ENCODE measurements around the gene OR2V2. TPM values are rescaled to one million over a fixed set of nuclear protein-coding genes. Genes with fewer than 3 reads are reported as not detected.
"Not testable (repeated sequence)": the region's sequence is repeated elsewhere in the genome, so short reads cannot be mapped to it uniquely, and the experiment has no call there.

Gene OR2V2
- polyA plus RNA-seq, 1 experiment = not detected

GRCh38 chr5:181156758-181157157, 9.4 kb downstream of the OR2V2 start:
- POLR2A ChIA-PET = no interaction called here
- no peak for TF ChIP-seq CTCF (IDR thresholded peaks at IDR 0.05; ENCODE audit: low read depth, low read length)
- peaks cover 2% of the 10 kb centered on the region for H3K27me3 ChIP-seq (ENCODE audit: control insufficient read depth, insufficient read depth, low read length)
- H3K27ac ChIP-seq (ENCODE audit: low read depth, low read length) = no peak overlapping the region
- CTCF ChIA-PET = interaction anchor here (0.6 to 1.1 kb wide), 2 partner anchors 46 to 1074 kb away, joined by 4 read pairs; no protein-coding TSS in a partner anchor
- H3K9me3 ChIP-seq (ENCODE audit: control insufficient read depth, insufficient read depth, low read length) = peaks cover 3% of the 10 kb centered on the region; the same call in 1 of the 2 replicates
- no peak for DNase-seq (ENCODE audit: low read depth, low spot score)
- H3K4me3 ChIP-seq (ENCODE audit: low read depth, low read length) = no peak overlapping the region

DNA sequence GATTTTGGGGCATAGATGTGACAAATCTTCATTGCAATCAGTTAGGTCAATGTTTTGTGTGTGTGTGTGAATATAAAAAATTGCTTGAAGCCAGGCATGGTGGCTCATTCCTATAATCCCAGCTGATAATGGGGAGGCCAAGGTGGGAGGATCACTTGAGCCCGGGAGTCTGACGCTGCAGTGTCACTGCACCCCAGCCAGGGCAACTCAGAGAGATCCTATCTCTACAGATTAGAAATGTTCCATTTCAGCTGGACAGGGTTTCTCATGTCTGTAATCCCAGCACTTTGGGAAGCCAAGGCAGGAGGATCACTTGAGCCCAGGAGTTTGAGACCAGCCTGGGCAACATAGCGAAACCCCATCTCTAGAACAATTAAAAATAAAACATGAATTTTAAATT, 11.5 kb downstream of the OR2V2 start:
- POLR2A ChIA-PET = no interaction called here
- no peaks in the 10 kb centered on the region; the same call in 1 of the 2 replicates for H3K9me3 ChIP-seq (ENCODE audit: control insufficient read depth, insufficient read depth, low read length)
- CTCF ChIA-PET = interaction anchor here (0.6 to 2.0 kb wide), 8 partner anchors 10 to 480 kb away, joined by 3 to 7 read pairs (median 4); no protein-coding TSS in a partner anchor
- H3K27ac ChIP-seq (ENCODE audit: low read depth, low read length) = no peak overlapping the region
- no peak for DNase-seq (ENCODE audit: low read depth, low spot score)
- H3K4me3 ChIP-seq (ENCODE audit: low read depth, low read length) = no peak overlapping the region
- no peak for TF ChIP-seq CTCF (IDR thresholded peaks at IDR 0.05; ENCODE audit: low read depth, low read length)
- H3K27me3 ChIP-seq (ENCODE audit: control insufficient read depth, insufficient read depth, low read length) = peaks cover 2% of the 10 kb centered on the region

GRCh38 chr5:181159286-181160151, 12.1 kb downstream of the OR2V2 start:
- Histone ChIP-seq H3K27ac (ENCODE audit: low read depth, low read length) (peak overlapping the region; percentile 90), H3K4me3 (ENCODE audit: low read depth, low read length) (no peak overlapping the region), H3K9me3 (ENCODE audit: control insufficient read depth, insufficient read depth, low read length) (no peaks in the 10 kb centered on the region; the same call in 1 of the 2 replicates), H3K27me3 (ENCODE audit: control insufficient read depth, insufficient read depth, low read length) (peaks cover 2% of the 10 kb centered on the region)
- POLR2A ChIA-PET = no interaction called here
- peak; percentile 38 for DNase-seq (ENCODE audit: low read depth, low spot score)
- TF ChIP-seq CTCF (IDR thresholded peaks at IDR 0.05; ENCODE audit: low read depth, low read length) = peak; percentile 94
- CTCF ChIA-PET = interaction anchor here (0.9 to 2.0 kb wide), 8 partner anchors 9 to 375 kb away, joined by 3 to 8 read pairs (median 4); no protein-coding TSS in a partner anchor

DNA sequence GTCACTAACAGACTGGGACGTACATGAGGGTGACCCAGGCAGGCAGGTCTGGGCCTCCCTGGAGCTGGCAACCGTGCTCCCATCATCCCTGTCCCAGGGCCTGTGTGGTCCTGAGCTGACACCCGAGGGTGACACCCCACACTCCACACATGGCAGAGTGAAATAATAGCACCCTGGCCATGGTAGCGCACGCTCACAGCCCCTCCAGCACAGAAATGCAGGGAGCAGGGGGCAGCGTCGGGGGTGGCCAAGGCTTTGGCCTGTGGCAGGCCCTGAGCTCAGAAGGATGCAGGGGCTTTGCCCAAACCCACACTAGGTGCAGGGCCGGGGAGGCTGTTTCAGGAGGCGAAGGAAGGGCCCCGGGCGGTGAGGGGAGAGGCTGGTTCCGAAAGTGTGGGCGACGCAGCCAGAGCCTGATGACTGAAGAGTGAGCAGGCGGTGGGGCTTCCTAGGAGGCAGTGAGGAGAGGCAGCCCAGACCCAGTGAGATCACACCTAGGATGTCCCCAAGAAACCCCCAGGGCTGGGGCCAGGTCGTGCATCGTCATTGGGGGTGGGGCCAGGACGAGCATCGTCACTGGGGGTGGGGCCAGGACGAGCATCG, 12.9 kb downstream of the OR2V2 start:
- CTCF ChIA-PET = interaction anchor here (1.1 to 1.9 kb wide), 4 partner anchors 23 to 376 kb away, joined by 3 to 8 read pairs (median 4); no protein-coding TSS in a partner anchor
- peak overlapping the region; percentile 49 for H3K4me3 ChIP-seq (ENCODE audit: low read depth, low read length)
- no peaks in the 10 kb centered on the region; the same call in 1 of the 2 replicates for H3K9me3 ChIP-seq (ENCODE audit: control insufficient read depth, insufficient read depth, low read length)
- H3K27me3 ChIP-seq (ENCODE audit: control insufficient read depth, insufficient read depth, low read length) = peaks cover 2% of the 10 kb centered on the region
- H3K27ac ChIP-seq (ENCODE audit: low read depth, low read length) = peak overlapping the region; percentile 90
- no peak for TF ChIP-seq CTCF (IDR thresholded peaks at IDR 0.05; ENCODE audit: low read depth, low read length)
- DNase-seq (ENCODE audit: low read depth, low spot score) = no peak
- POLR2A ChIA-PET = no interaction called here

- H3K9me3 ChIP-seq (ENCODE audit: control insufficient read depth, insufficient read depth, low read length); DNase-seq (ENCODE audit: low read depth, low spot score); H3K27me3 ChIP-seq (ENCODE audit: control insufficient read depth, insufficient read depth, low read length); POLR2A ChIA-PET: not testable (repeated sequence)
- peak overlapping the region; percentile 80 for H3K27ac ChIP-seq (ENCODE audit: low read depth, low read length)
- H3K4me3 ChIP-seq (ENCODE audit: low read depth, low read length) = peak overlapping the region; percentile 35; the same call in 1 of the 2 replicates
- CTCF ChIA-PET = interaction anchor here (1.2 to 1.9 kb wide), 2 partner anchors 24 to 376 kb away, joined by 4 to 8 read pairs; no protein-coding TSS in a partner anchor
Observed at GRCh38 chr5:181160755-181161533, 13.6 kb downstream of the OR2V2 start.

Measured in AG04450 (cell line).